HEK293 (cell line): ENCODE measurements around the gene SPRR2A.
"Not testable (repeated sequence)": the region's sequence is repeated elsewhere in the genome, so short reads cannot be mapped to it uniquely, and the experiment has no call there.

ENCODE experiments used
- CTCF ChIA-PET: fragments of 350-600 bp; formaldehyde crosslinking; extraction: SDS; loops from one replicate; lab custom pipeline; 2021; ENCODE audit warnings: antibody characterized with exemption; lab: Yijun Ruan, JAX
- POLR2A ChIA-PET: fragments of 300-600 bp; formaldehyde crosslinking; extraction: SDS; loops from one replicate; lab custom pipeline; 2020; ENCODE audit warnings: antibody characterized with exemption, inconsistent platforms; lab: Yijun Ruan, JAX
- H3K27ac ChIP-seq: fragments of 200-500 bp; sonication (Bioruptor generic); 2 replicates; pipeline ENCODE4 v1.5.1; 2014; ENCODE audit warnings: low read depth, low read length, control low read depth, inconsistent platforms; ENCODE audit errors: extremely low read depth
- H3K36me3 ChIP-seq, 2 experiments: fragments of 200-500 bp in 1 of 2; sonication (Bioruptor generic) in 1 of 2; 1 replicate in 1 of 2; 2 replicates in 1 of 2; pipeline ENCODE4 v1.5.1; 2014 to 2017; ENCODE audit warnings: inconsistent platforms in 2 of 2, low read length in 2 of 2; ENCODE audit not compliant: control insufficient read depth in 2 of 2, insufficient read depth in 1 of 2
- H3K4me1 ChIP-seq: fragments of 200-500 bp; sonication (Bioruptor generic); 2 replicates; pipeline ENCODE4 v1.5.1; 2014; ENCODE audit warnings: mild to moderate bottlenecking, low read length, inconsistent platforms; ENCODE audit not compliant: control insufficient read depth, insufficient read depth
- H3K4me3 ChIP-seq: 2 replicates; pipeline ENCODE4 v1.5.1; 2011; ENCODE audit warnings: low read depth, mild to moderate bottlenecking, control low read depth, low read length, moderate library complexity
- H3K9me3 ChIP-seq: fragments of 200-500 bp; sonication (Bioruptor generic); 2 replicates; pipeline ENCODE4 v1.5.1; 2014; ENCODE audit warnings: low read depth, low read length, inconsistent platforms; ENCODE audit not compliant: control insufficient read depth, insufficient read depth
- KLF1 ChIP-seq: fragments of 450-650 bp; formaldehyde crosslinking; IDR thresholded peaks from 2 replicates; pipeline ENCODE4 v1.5.1; 2016; ENCODE audit warnings: missing biosample characterization, missing genetic modification characterization
- OVOL3 ChIP-seq: fragments of 450-650 bp; formaldehyde crosslinking; IDR thresholded peaks from 2 replicates; pipeline ENCODE4 v1.5.1; 2016; ENCODE audit warnings: missing biosample characterization, missing genetic modification characterization
- SALL2 ChIP-seq: fragments of 450-650 bp; formaldehyde crosslinking; IDR thresholded peaks from 2 replicates; pipeline ENCODE4 v1.5.0; 2017; ENCODE audit warnings: missing biosample characterization, mild to moderate bottlenecking, missing genetic modification characterization, borderline replicate concordance
- TRIM28 ChIP-seq: IDR thresholded peaks from 2 replicates; pipeline ENCODE4 v1.6.1; 2011; ENCODE audit warnings: low read length, control low read depth, borderline replicate concordance
- ZNF174 ChIP-seq: fragments of 450-650 bp; formaldehyde crosslinking; IDR thresholded peaks from 2 replicates; pipeline ENCODE4 v1.5.0; 2017; ENCODE audit warnings: missing biosample characterization, mild to moderate bottlenecking, missing genetic modification characterization
- ZNF2 ChIP-seq: fragments of 450-650 bp; formaldehyde crosslinking; IDR thresholded peaks from 2 replicates; pipeline ENCODE4 v1.5.1; 2016; ENCODE audit warnings: missing biosample characterization, missing genetic modification characterization
- ZNF211 ChIP-seq: fragments of 450-650 bp; formaldehyde crosslinking; IDR thresholded peaks from 2 replicates; pipeline ENCODE4 v1.5.1; 2016; ENCODE audit warnings: low read depth, missing biosample characterization, missing genetic modification characterization
- ZNF394 ChIP-seq: fragments of 450-650 bp; formaldehyde crosslinking; IDR thresholded peaks from 2 replicates; pipeline ENCODE4 v1.5.1; 2016; ENCODE audit warnings: missing biosample characterization, missing genetic modification characterization, mild to moderate bottlenecking, moderate library complexity, borderline replicate concordance
- ZNF558 ChIP-seq: fragments of 450-650 bp; formaldehyde crosslinking; IDR thresholded peaks from 2 replicates; pipeline ENCODE4 v1.5.1; 2016; ENCODE audit warnings: missing biosample characterization, missing genetic modification characterization
- ZNF585B ChIP-seq: fragments of 450-650 bp; formaldehyde crosslinking; IDR thresholded peaks from 2 replicates; pipeline ENCODE4 v1.5.1; 2016; ENCODE audit warnings: missing biosample characterization, missing genetic modification characterization
- ZNF677 ChIP-seq: fragments of 450-650 bp; IDR thresholded peaks from 2 replicates; pipeline ENCODE4 v1.5.0; 2018; ENCODE audit warnings: missing biosample characterization, mild to moderate bottlenecking, missing genetic modification characterization, moderate library complexity
- ZNF707 ChIP-seq: fragments of 450-650 bp; formaldehyde crosslinking; IDR thresholded peaks from 2 replicates; pipeline ENCODE4 v1.5.1; 2016; ENCODE audit warnings: missing biosample characterization, missing genetic modification characterization
- ZNF76 ChIP-seq: fragments of 450-650 bp; formaldehyde crosslinking; IDR thresholded peaks from 2 replicates; pipeline ENCODE4; 2016; ENCODE audit warnings: low read depth, missing biosample characterization, missing genetic modification characterization, borderline replicate concordance
- ZNF785 ChIP-seq: fragments of 450-650 bp; formaldehyde crosslinking; IDR thresholded peaks from 2 replicates; pipeline ENCODE4 v1.5.1; 2016; ENCODE audit warnings: missing biosample characterization, missing genetic modification characterization
- ZNF830 ChIP-seq: fragments of 450-650 bp; IDR thresholded peaks from 2 replicates; pipeline ENCODE4 v1.5.0; 2018; ENCODE audit warnings: missing biosample characterization, missing genetic modification characterization, low read depth, mild to moderate bottlenecking, moderate library complexity
- ZSCAN16 ChIP-seq: fragments of 450-650 bp; formaldehyde crosslinking; IDR thresholded peaks from 2 replicates; pipeline ENCODE4 v1.5.1; 2016; ENCODE audit warnings: missing biosample characterization, missing genetic modification characterization
- TF ChIP-seq, protein P1 (sequence below): fragments of 450-650 bp; formaldehyde crosslinking; IDR thresholded peaks from 2 replicates; pipeline ENCODE4 v1.5.1; 2016; ENCODE audit warnings: missing biosample characterization, missing genetic modification characterization
- TF ChIP-seq, protein P2 (sequence below): fragments of 450-650 bp; formaldehyde crosslinking; IDR thresholded peaks from 2 replicates; pipeline ENCODE4 v1.5.1; 2016; ENCODE audit warnings: missing biosample characterization, missing genetic modification characterization

SPRR2A gene

DNA sequence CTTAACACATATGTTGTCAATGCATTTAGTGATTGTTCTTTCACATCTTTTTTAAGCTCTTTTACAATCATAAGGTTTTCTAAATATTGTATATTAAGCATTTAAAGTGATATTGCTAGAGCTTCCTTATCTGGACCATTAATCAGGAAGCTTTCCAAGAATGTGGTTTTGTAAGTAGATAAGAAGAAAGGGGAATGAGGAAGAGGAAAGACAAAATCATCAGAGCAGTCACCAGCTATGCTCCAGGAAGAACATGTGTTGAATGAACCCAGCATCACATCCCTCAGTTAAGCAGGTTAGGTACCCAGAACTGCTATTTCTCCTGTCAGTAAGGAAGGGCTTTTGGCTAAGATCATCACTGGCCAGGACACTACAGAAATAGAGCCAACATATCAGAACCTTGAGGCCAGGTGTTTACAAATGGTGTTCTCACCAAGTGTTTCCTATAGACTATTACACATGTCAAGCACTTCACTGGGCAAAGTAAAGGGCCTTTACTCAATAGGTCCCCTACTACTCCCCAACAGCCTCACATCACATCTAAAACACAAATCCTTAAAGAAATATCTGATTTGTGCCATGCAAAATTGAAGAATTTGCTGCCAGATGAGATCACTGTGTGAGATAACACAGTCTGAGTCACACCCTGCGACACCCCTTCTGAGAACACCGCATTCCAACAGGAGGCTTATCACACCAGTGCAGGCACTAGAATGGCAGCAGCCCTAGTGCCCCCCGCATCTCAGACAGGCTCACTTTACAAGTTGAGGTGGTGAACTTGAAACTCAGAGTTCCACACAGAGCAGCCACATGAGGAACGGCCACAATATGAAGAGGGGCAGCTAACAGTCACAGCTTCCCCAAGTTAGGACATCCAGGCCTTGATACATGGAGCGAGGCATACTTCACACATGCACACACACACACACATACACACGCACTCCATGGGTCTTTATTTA lies 1.8 kb upstream of the SPRR2A start:
- H3K4me3 ChIP-seq = no peak overlapping the region
- H3K27ac ChIP-seq = no peak overlapping the region
- TF ChIP-seq ZNF76 (tag by site-specific recombination) (no peak), TRIM28 (no peak), ZNF830 (no peak), SALL2 (tag by site-specific recombination) (no peak), ZNF585B (tag by site-specific recombination) (no peak), ZNF2 (tag by site-specific recombination) (no peak), ZNF394 (no peak), ZNF785 (tag by site-specific recombination) (no peak), KLF1 (tag by site-specific recombination) (no peak), ZNF677 (tag by site-specific recombination) (no peak), ZSCAN16 (tag by site-specific recombination) (no peak), ZNF558 (tag by site-specific recombination) (no peak)
- TF ChIP-seq, protein P1, sequence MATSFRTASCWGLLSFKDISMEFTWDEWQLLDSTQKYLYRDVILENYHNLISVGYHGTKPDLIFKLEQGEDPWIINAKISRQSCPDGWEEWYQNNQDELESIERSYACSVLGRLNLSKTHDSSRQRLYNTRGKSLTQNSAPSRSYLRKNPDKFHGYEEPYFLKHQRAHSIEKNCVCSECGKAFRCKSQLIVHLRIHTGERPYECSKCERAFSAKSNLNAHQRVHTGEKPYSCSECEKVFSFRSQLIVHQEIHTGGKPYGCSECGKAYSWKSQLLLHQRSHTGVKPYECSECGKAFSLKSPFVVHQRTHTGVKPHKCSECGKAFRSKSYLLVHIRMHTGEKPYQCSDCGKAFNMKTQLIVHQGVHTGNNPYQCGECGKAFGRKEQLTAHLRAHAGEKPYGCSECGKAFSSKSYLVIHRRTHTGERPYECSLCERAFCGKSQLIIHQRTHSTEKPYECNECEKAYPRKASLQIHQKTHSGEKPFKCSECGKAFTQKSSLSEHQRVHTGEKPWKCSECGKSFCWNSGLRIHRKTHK = no peak
- no peaks in the 10 kb centered on the region for H3K9me3 ChIP-seq
- CTCF ChIA-PET = interaction anchor here (0.8 to 1.3 kb wide), 5 partner anchors 10 to 355 kb away, joined by 3 read pairs; no protein-coding TSS in a partner anchor
- POLR2A ChIA-PET = no interaction called here
- H3K4me1 ChIP-seq = no peaks in the 10 kb centered on the region
- H3K36me3 ChIP-seq = no peaks in the 10 kb centered on the region

DNA sequence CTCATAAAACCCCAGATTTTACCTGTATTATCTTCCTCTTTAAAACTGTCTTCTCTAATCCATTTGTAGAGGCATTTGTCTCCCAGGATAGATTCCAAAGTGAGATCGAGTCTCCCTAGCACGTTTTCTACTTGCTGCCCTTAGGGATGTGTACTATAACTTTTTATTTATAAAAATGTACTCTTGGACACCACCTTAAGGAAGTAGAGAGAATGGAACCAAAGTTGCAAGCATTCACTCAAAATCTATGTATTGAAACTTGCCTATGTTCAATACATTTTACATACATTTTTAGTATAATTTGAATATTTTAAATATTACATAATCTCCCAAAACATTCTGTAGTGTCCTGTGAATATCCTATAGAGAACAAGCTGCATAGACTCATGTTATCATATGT lies 842 bp upstream of the SPRR2A start:
- Histone ChIP-seq H3K9me3 (no peaks in the 10 kb centered on the region), H3K27ac (no peak overlapping the region), H3K4me1 (no peaks in the 10 kb centered on the region), H3K36me3 (no peaks in the 10 kb centered on the region), H3K4me3 (no peak overlapping the region)
- ChIA-PET POLR2A (no interaction called here), CTCF (interaction anchor here (0.6 to 1.3 kb wide), 4 partner anchors 9 to 942 kb away, joined by 3 to 4 read pairs (median 3); no protein-coding TSS in a partner anchor)
- TF ChIP-seq ZNF211 (tag by site-specific recombination) (no peak), ZNF707 (tag by site-specific recombination) (no peak), OVOL3 (tag by site-specific recombination) (no peak), ZNF174 (tag by site-specific recombination) (no peak)
- TF ChIP-seq, protein P2, sequence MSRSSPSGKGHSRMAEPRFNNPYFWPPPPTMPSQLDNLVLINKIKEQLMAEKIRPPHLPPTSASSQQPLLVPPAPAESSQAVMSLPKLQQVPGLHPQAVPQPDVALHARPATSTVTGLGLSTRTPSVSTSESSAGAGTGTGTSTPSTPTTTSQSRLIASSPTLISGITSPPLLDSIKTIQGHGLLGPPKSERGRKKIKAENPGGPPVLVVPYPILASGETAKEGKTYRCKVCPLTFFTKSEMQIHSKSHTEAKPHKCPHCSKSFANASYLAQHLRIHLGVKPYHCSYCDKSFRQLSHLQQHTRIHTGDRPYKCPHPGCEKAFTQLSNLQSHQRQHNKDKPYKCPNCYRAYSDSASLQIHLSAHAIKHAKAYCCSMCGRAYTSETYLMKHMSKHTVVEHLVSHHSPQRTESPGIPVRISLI (tag by site-specific recombination) = no peak

DNA sequence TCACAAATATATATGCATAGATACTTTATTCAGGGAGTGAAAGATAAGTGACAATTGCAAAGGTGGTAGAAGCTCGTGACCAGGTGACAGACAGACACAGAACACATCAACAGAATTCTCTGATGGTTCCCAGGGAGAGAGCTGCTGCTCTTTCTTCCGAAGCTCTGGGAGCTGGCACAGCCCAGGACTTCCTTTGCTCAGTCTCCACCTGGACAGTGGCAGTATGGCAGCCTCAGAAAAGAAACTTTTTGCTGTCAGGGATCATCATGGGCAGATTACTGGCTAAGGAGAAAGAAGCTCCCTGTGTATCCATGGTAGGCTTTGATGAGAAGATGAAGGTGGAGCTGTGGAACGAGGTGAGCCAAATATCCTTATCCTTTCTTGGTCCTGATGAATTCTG lies 1.2 kb downstream of the SPRR2A start:
- H3K36me3 ChIP-seq, H3K27ac ChIP-seq, H3K4me1 ChIP-seq, H3K4me3 ChIP-seq, POLR2A ChIA-PET, H3K9me3 ChIP-seq: not testable (repeated sequence)
- CTCF ChIA-PET = interaction anchor here (1.0 kb wide), 1 partner anchor 26 kb away, joined by 3 read pairs; no protein-coding TSS in a partner anchor
